Transverse colon (tissue), 4 donors: ENCODE data around the gene KIAA0232. TPM values are rescaled to one million over a fixed set of nuclear protein-coding genes. Genes with fewer than 3 reads are reported as not detected.

Source experiments
- DNase-seq: peaks from one replicate; pipeline ENCODE4 v3.0.0-alpha.2; 2019
- H3K27ac ChIP-seq, 4 donors: fragments of 200-600 bp; sonication (generic); 2 replicates each; pipeline ENCODE4 v1.5.1; 2016 to 2018; ENCODE audit warnings: inconsistent platforms in 4 of 4
- H3K27me3 ChIP-seq: fragments of 200-600 bp; sonication (generic); 2 replicates; pipeline ENCODE4 v1.5.1; 2017; ENCODE audit warnings: inconsistent platforms
- H3K36me3 ChIP-seq, 4 donors: fragments of 200-600 bp; sonication (generic); 2 replicates each; pipeline ENCODE4 v1.5.1; 2017 to 2019; ENCODE audit warnings: inconsistent platforms in 4 of 4
- H3K4me1 ChIP-seq, 4 donors: fragments of 200-600 bp; sonication (generic); 2 replicates each; pipeline ENCODE4 v1.5.1; 2017 to 2020; ENCODE audit warnings: inconsistent platforms in 4 of 4
- H3K4me3 ChIP-seq, 4 donors: fragments of 200-600 bp; sonication (generic); 1 replicate in 1 of 4; 2 replicates in 3 of 4; pipeline versions ENCODE4 v1.5.1 to v1.6.1; 2017 to 2019; ENCODE audit warnings: inconsistent platforms in 4 of 4
- H3K9me3 ChIP-seq, 2 donors: fragments of 200-600 bp; sonication (generic); 2 replicates each; pipeline ENCODE4 v1.5.1; 2017 to 2019; ENCODE audit warnings: inconsistent platforms in 2 of 2
- CTCF ChIP-seq, 5 experiments: fragments of 200-600 bp in 3 of 5; fragments of 450-650 bp in 2 of 5; sonication (generic) in 3 of 5; IDR thresholded peaks; 1 replicate in 2 of 5; 2 replicates in 3 of 5; pipeline ENCODE4 v1.5.1; 2016 to 2017; ENCODE audit warnings: antibody characterized with exemption in 5 of 5, inconsistent platforms in 3 of 5, mild to moderate bottlenecking in 2 of 5, moderate library complexity in 1 of 5
- EP300 ChIP-seq: sonication (generic); formaldehyde crosslinking; IDR thresholded peaks from one replicate; pipeline ENCODE4 v1.6.1; 2017; ENCODE audit warnings: antibody characterized with exemption, low read depth
- POLR2A ChIP-seq: fragments of 450-650 bp; IDR thresholded peaks from one replicate; pipeline ENCODE4 v1.6.1; 2016; ENCODE audit warnings: antibody characterized with exemption, mild to moderate bottlenecking, moderate library complexity
- POLR2AphosphoS5 ChIP-seq, 3 donors: sonication (generic); formaldehyde crosslinking; IDR thresholded peaks; one replicate each; pipeline ENCODE4 v1.6.1; 2016; ENCODE audit warnings: antibody characterized with exemption in 3 of 3
- WGBS, 2 donors: methylation state at CpG; one replicate each; pipeline ENCODE4 v1.1.5; 2018; ENCODE audit warnings: low coverage in 1 of 2; 5-methylcytosine and 5-hydroxymethylcytosine counted together
- in situ Hi-C, 4 donors: fragments of 200-750 bp; cut with MboI; loops; one replicate each; pipeline versions ENCODE4 v1.15.0 to v1.15.1; 2017; ENCODE audit warnings: low sequenced_read_pairs in 3 of 4, low pct_ligation_motif_present in 1 of 4, low pct_unique_long_range_greater_than_20kb in 1 of 4
- intact Hi-C: fragments of 100-400 bp; cut with DNase I; formaldehyde crosslinking; loops from one replicate; pipeline ENCODE4 v1.15.1; 2023; ENCODE audit warnings: low total_unique reads
- total RNA-seq, 4 donors: library from RNA; depleted of rRNA; stranded (reverse); fragments of >200 nt; gene quantifications; one replicate each; pipeline ENCODE4 v1.1.0, GENCODE V29; 2016

KIAA0232 gene
- total RNA-seq, 4 donors from 2014 or later: 17.9 to 83.4 (median 43.0) TPM

- Histone ChIP-seq H3K27me3 (no peaks in the 10 kb centered on the region), H3K4me3 (no peak overlapping the region), H3K36me3 (no peaks in the 10 kb centered on the region), H3K9me3 (no peaks in the 10 kb centered on the region), H3K4me1 (peaks cover 3 to 40% (median 18%) of the 10 kb centered on the region in 4 donors), H3K27ac (no peak overlapping the region)
- DNase-seq: no peak
- 93 to 100% methylated on average over 2 of the region's 2 CpGs for WGBS, 2 donors
- TF ChIP-seq EP300: no peak
- no peak for TF ChIP-seq POLR2AphosphoS5 (IDR thresholded peaks at IDR 0.05)
- no peak for TF ChIP-seq CTCF (IDR thresholded peaks at IDR 0.05)
- TF ChIP-seq POLR2A: no peak
- in situ Hi-C loops: no loop called here
- intact Hi-C loops: no loop called here
Measured at GRCh38 chr4:6802626-6803025, 20.1 kb downstream of the KIAA0232 start.

- no peaks in the 10 kb centered on the region for H3K36me3 ChIP-seq
- TF ChIP-seq POLR2AphosphoS5 (IDR thresholded peaks at IDR 0.05) (no peak), POLR2A (no peak), EP300 (no peak), CTCF (IDR thresholded peaks at IDR 0.05) (no peak)
- intact Hi-C loops: no loop called here
- DNase-seq: no peak
- no peak overlapping the region for H3K27ac ChIP-seq
- WGBS, 2 donors: 98 to 100% methylated on average over 1 of the region's 1 CpG
- no peaks in the 10 kb centered on the region for H3K27me3 ChIP-seq
- in situ Hi-C loops: no loop called here
- no peaks in the 10 kb centered on the region for H3K9me3 ChIP-seq
- H3K4me3 ChIP-seq: no peak overlapping the region
- H3K4me1 ChIP-seq: peaks cover 3 to 46% (median 20%) of the 10 kb centered on the region in 4 donors
Measured at GRCh38 chr4:6803246-6803645, 20.7 kb downstream of the KIAA0232 start.

GRCh38 chr4:6804082-6804752, 21.7 kb downstream of the KIAA0232 start:
- H3K27ac ChIP-seq: peak overlapping the region in 3 of 4 donors; percentile 6 to 46 (median 13)
- no peak overlapping the region for H3K4me3 ChIP-seq
- TF ChIP-seq CTCF (IDR thresholded peaks at IDR 0.05) (no peak), EP300 (no peak), POLR2A (no peak), POLR2AphosphoS5 (IDR thresholded peaks at IDR 0.05) (no peak)
- H3K4me1 ChIP-seq: peaks cover 3 to 56% (median 23%) of the 10 kb centered on the region in 4 donors
- WGBS, 2 donors: 52 to 58% methylated on average over 4 to 8 of the region's 8 CpGs
- intact Hi-C loops: no loop called here
- H3K9me3 ChIP-seq: no peaks in the 10 kb centered on the region
- in situ Hi-C loops: no loop called here
- DNase-seq: peak; percentile 64
- no peaks in the 10 kb centered on the region for H3K27me3 ChIP-seq
- H3K36me3 ChIP-seq: no peaks in the 10 kb centered on the region

- Histone ChIP-seq H3K4me1 (peaks cover 3 to 54% (median 22%) of the 10 kb centered on the region in 4 donors), H3K36me3 (no peaks in the 10 kb centered on the region), H3K27me3 (no peaks in the 10 kb centered on the region), H3K27ac (peak overlapping the region in 3 of 4 donors; percentile 33 to 51 (median 36)), H3K9me3 (no peaks in the 10 kb centered on the region), H3K4me3 (no peak overlapping the region)
- 59 to 76% methylated on average over 2 to 5 of the region's 5 CpGs for WGBS, 2 donors
- intact Hi-C loops (no loop called here), in situ Hi-C loops (no loop called here)
- DNase-seq: no peak
- TF ChIP-seq POLR2A: no peak
Measured at GRCh38 chr4:6806924-6807626, 24.5 kb downstream of the KIAA0232 start.
